ENCODE results near the gene CXCR5.

DNA sequence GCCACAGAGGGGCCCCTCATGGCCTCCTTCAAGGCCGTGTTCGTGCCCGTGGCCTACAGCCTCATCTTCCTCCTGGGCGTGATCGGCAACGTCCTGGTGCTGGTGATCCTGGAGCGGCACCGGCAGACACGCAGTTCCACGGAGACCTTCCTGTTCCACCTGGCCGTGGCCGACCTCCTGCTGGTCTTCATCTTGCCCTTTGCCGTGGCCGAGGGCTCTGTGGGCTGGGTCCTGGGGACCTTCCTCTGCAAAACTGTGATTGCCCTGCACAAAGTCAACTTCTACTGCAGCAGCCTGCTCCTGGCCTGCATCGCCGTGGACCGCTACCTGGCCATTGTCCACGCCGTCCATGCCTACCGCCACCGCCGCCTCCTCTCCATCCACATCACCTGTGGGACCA lies 10.0 kb downstream of the CXCR5 start:
- no peak for TF ChIP-seq POLR2A (IDR thresholded peaks at IDR 0.05; ENCODE audit: low read length)
- no peak for TF ChIP-seq GATA1 (IDR thresholded peaks at IDR 0.05; ENCODE audit: low read depth, low read length)

Data from erythroblast (primary cell).